Neural progenitor cell (in vitro differentiated cells): ENCODE results near the gene CYSTM1. TPM values are rescaled to one million over a fixed set of nuclear protein-coding genes. Genes with fewer than 3 reads are reported as not detected.

ENCODE experiments used
- DNase-seq: peaks from one replicate; pipeline ENCODE4 v3.0.0-alpha.2; 2016; ENCODE audit warnings: low spot score
- H2AFZ ChIP-seq: fragments of 200-600 bp; sonication (generic); replicated peaks from 2 replicates; pipeline ENCODE4 v1.6.1; 2016; ENCODE audit warnings: antibody characterized with exemption
- H3F3A ChIP-seq: fragments of 200-600 bp; sonication (generic); 2 replicates; pipeline ENCODE4 v1.6.1; 2016; ENCODE audit warnings: antibody characterized with exemption, low read depth
- H3K27ac ChIP-seq: fragments of 200-600 bp; sonication (generic); 2 replicates; pipeline ENCODE4 v1.5.1; 2016; ENCODE audit warnings: mild to moderate bottlenecking
- H3K27me3 ChIP-seq: fragments of 200-600 bp; sonication (generic); 2 replicates; pipeline ENCODE4 v1.6.1; 2016; ENCODE audit warnings: mild to moderate bottlenecking, moderate library complexity
- H3K36me3 ChIP-seq: fragments of 200-600 bp; sonication (generic); 2 replicates; pipeline ENCODE4 v1.5.1; 2016
- H3K4me1 ChIP-seq: fragments of 200-600 bp; sonication (generic); 2 replicates; pipeline ENCODE4 v1.6.1; 2016; ENCODE audit warnings: mixed run types
- H3K4me2 ChIP-seq: fragments of 200-600 bp; sonication (generic); 2 replicates; pipeline ENCODE4 v1.6.1; 2016
- H3K4me3 ChIP-seq: fragments of 200-600 bp; sonication (generic); 2 replicates; pipeline ENCODE4 v1.5.1; 2016
- H3K79me2 ChIP-seq: fragments of 200-600 bp; sonication (generic); 2 replicates; pipeline ENCODE4 v1.6.1; 2016; ENCODE audit warnings: low read depth
- H3K9ac ChIP-seq: fragments of 200-600 bp; sonication (generic); 2 replicates; pipeline ENCODE4 v1.6.1; 2016
- H3K9me3 ChIP-seq: fragments of 200-600 bp; sonication (generic); 2 replicates; pipeline ENCODE4 v1.5.1; 2016; ENCODE audit warnings: low read depth
- H4K20me1 ChIP-seq: fragments of 200-600 bp; sonication (generic); 2 replicates; pipeline ENCODE4 v1.6.1; 2016; ENCODE audit warnings: low read depth
- H3K27ac Mint-ChIP-seq: 3 replicates; pipeline ENCODE4 v1.8.0; 2021; ENCODE audit warnings: mixed read lengths
- H3K27me3 Mint-ChIP-seq: 2 replicates; pipeline ENCODE4 v1.8.0; 2022; ENCODE audit warnings: low read depth, mild to moderate bottlenecking, inconsistent platforms, moderate library complexity, mixed read lengths; ENCODE audit not compliant: insufficient read depth
- H3K36me3 Mint-ChIP-seq: 3 replicates; pipeline ENCODE4 v1.8.0; 2021; ENCODE audit warnings: mixed read lengths
- H3K4me1 Mint-ChIP-seq: 3 replicates; pipeline ENCODE4 v1.8.0; 2021; ENCODE audit warnings: mixed read lengths
- H3K4me3 Mint-ChIP-seq: 3 replicates; pipeline ENCODE4 v1.8.0; 2021; ENCODE audit warnings: mild to moderate bottlenecking, moderate library complexity, mixed read lengths
- H3K9me3 Mint-ChIP-seq: 3 replicates; pipeline ENCODE4 v1.8.0; 2020; ENCODE audit warnings: mixed read lengths
- EZH2 ChIP-seq: fragments of 200-600 bp; sonication (generic); IDR thresholded peaks from 2 replicates; pipeline ENCODE4 v1.6.1; 2017; ENCODE audit warnings: antibody characterized with exemption, mild to moderate bottlenecking, moderate library complexity
- EZH2phosphoT487 ChIP-seq: fragments of 200-600 bp; sonication (generic); IDR thresholded peaks from 2 replicates; pipeline ENCODE4 v1.6.1; 2017; ENCODE audit warnings: antibody characterized with exemption
- total RNA-seq: library from RNA; depleted of rRNA; stranded (reverse); fragments of >200 nt; gene quantifications from 2 replicates; pipeline ENCODE4 v1.2.3, GENCODE V29; 2015; ENCODE audit warnings: low replicate concordance
- TF ChIP-seq, protein P1 (sequence below): fragments of 200-600 bp; sonication (generic); IDR thresholded peaks from 2 replicates; pipeline ENCODE4 v1.5.1; 2017; ENCODE audit warnings: antibody characterized with exemption, mild to moderate bottlenecking

CYSTM1 gene
- total RNA-seq, 1 donor from 2014 or later, result 8.9 TPM

DNA sequence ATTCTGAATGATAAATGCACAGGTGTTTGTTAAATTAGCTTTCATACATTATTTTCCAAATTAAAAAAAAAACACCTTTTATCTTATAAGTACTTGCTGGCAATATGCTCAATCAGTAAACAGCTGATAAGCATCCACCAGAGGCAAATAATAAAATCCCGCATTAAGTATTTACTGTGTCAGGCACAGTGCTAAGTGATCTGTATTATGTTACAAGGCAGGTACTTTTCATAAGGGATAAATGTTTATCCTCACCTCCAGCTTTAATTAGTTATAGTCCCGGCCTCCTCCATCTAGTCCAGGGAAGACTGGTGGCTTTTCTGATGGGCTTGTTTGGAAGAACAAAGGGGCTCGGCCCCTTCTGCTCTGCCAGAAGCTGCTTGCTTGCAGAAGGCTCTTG is 87.9 kb downstream of the CYSTM1 start:
- Histone ChIP-seq H3K4me3 (no peak overlapping the region), H3K36me3 (no peaks in the 10 kb centered on the region), H3K9me3 (no peaks in the 10 kb centered on the region), H3K9ac (no peak overlapping the region), H3K27me3 (no peaks in the 10 kb centered on the region), H3F3A (peaks cover 18% of the 10 kb centered on the region), H4K20me1 (peaks cover 35% of the 10 kb centered on the region), H3K27ac (no peak overlapping the region), H2AFZ (no peak overlapping the region), H3K4me2 (no peak overlapping the region), H3K4me1 (peaks cover 24% of the 10 kb centered on the region), H3K79me2 (peaks cover 66% of the 10 kb centered on the region)
- Mint-ChIP-seq H3K36me3 (peaks cover 22% of the 10 kb centered on the region), H3K27me3 (no peaks in the 10 kb centered on the region), H3K27ac (no peak overlapping the region), H3K9me3 (no peaks in the 10 kb centered on the region), H3K4me1 (peaks cover 17% of the 10 kb centered on the region), H3K4me3 (no peak overlapping the region)
- DNase-seq, result peak; percentile 25
- TF ChIP-seq, protein P1, sequence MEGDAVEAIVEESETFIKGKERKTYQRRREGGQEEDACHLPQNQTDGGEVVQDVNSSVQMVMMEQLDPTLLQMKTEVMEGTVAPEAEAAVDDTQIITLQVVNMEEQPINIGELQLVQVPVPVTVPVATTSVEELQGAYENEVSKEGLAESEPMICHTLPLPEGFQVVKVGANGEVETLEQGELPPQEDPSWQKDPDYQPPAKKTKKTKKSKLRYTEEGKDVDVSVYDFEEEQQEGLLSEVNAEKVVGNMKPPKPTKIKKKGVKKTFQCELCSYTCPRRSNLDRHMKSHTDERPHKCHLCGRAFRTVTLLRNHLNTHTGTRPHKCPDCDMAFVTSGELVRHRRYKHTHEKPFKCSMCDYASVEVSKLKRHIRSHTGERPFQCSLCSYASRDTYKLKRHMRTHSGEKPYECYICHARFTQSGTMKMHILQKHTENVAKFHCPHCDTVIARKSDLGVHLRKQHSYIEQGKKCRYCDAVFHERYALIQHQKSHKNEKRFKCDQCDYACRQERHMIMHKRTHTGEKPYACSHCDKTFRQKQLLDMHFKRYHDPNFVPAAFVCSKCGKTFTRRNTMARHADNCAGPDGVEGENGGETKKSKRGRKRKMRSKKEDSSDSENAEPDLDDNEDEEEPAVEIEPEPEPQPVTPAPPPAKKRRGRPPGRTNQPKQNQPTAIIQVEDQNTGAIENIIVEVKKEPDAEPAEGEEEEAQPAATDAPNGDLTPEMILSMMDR, result no peak

DNA sequence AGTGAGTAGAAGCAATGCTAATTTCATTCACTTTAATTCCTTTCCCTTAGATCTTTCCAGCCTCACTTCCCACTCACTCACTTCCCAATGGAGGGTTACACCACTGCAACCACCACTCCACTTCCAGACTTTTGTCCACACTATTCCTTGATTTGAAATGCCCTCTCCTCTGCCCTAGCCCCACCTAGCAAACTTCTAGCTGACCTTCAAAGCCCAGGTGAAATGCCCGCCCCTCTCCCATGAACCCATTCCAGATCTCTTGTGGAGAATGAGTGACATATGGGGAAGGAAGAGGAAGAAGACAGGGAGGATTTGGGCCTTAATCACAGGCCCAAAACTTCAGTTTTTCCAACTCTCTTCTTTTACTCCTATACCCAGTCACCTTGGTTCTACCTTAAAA is 90.9 kb downstream of the CYSTM1 start:
- Histone ChIP-seq H3K79me2 (peaks cover 43% of the 10 kb centered on the region), H3K4me3 (no peak overlapping the region), H3K27ac (no peak overlapping the region), H3K36me3 (no peaks in the 10 kb centered on the region), H2AFZ (no peak overlapping the region), H3K9ac (no peak overlapping the region), H3K27me3 (no peaks in the 10 kb centered on the region), H3F3A (peaks cover 25% of the 10 kb centered on the region), H4K20me1 (peaks cover 20% of the 10 kb centered on the region), H3K4me2 (no peak overlapping the region), H3K4me1 (peaks cover 26% of the 10 kb centered on the region), H3K9me3 (no peaks in the 10 kb centered on the region)
- no peak overlapping the region for H3K4me3 Mint-ChIP-seq
- no peaks in the 10 kb centered on the region for H3K9me3 Mint-ChIP-seq
- H3K4me1 Mint-ChIP-seq, result peaks cover 17% of the 10 kb centered on the region
- TF ChIP-seq EZH2, result no peak
- TF ChIP-seq, protein P1, result no peak
- no peak for TF ChIP-seq EZH2phosphoT487
- peaks cover 3% of the 10 kb centered on the region for H3K36me3 Mint-ChIP-seq
- peak overlapping the region; percentile 25 for H3K27ac Mint-ChIP-seq
- H3K27me3 Mint-ChIP-seq, result no peaks in the 10 kb centered on the region
- no peak for DNase-seq

DNA sequence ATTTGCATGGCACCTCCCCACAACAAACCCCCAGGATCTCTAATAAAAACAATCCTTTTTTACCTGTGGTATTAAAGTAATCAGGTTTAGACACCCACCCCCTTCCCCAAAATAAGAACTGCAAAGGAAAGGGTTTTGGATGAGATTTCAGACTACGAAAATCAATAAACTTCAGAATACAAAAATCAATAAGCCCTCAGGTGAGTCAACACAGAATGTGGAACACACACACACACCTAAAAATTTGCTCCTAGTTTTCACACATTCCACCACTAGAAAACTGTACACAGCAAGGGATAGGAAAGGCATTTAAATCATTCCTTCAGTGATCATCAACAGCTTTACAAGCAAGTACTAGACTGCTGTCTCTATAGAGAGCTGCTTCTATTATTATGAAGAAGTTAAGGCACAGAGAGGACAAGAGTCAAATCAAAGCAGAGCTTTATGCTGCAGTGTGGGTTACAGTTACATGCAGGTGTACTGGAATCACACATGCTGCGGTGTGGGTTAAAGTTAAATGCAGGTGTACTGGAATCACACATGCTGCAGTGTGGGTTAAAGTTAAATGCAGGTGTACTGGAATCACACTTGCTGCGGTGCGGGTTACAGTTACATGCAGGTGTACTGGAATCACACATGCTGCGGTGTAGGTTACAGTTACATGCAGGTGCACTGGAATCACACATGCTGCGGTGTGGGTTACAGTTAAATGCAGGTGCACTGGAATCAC is 91.6 kb downstream of the CYSTM1 start:
- peaks cover 20% of the 10 kb centered on the region for H4K20me1 ChIP-seq
- H3K36me3 Mint-ChIP-seq, result peaks cover 3% of the 10 kb centered on the region
- peak overlapping the region; percentile 26 for H3K4me2 ChIP-seq
- H3K4me3 Mint-ChIP-seq, result no peak overlapping the region
- H3K4me1 ChIP-seq, result peaks cover 26% of the 10 kb centered on the region
- H3K79me2 ChIP-seq, result peaks cover 38% of the 10 kb centered on the region
- no peaks in the 10 kb centered on the region for H3K27me3 Mint-ChIP-seq
- no peak overlapping the region for H3K9ac ChIP-seq
- H3K9me3 ChIP-seq, result no peaks in the 10 kb centered on the region
- no peaks in the 10 kb centered on the region for H3K36me3 ChIP-seq
- H3K9me3 Mint-ChIP-seq, result no peaks in the 10 kb centered on the region
- peak overlapping the region; percentile 71 for H3K27ac ChIP-seq
- no peak overlapping the region for H2AFZ ChIP-seq
- peaks cover 12% of the 10 kb centered on the region for H3K4me1 Mint-ChIP-seq
- TF ChIP-seq EZH2phosphoT487, result no peak
- TF ChIP-seq, protein P1, result no peak
- TF ChIP-seq EZH2, result no peak
- no peak overlapping the region for H3K4me3 ChIP-seq
- H3K27me3 ChIP-seq, result no peaks in the 10 kb centered on the region
- no peak for DNase-seq
- H3F3A ChIP-seq, result peaks cover 29% of the 10 kb centered on the region
- H3K27ac Mint-ChIP-seq, result no peak overlapping the region
